Endothelial cell of umbilical vein (primary cell): ENCODE data around the gene DGKB. TPM values are rescaled to one million over a fixed set of nuclear protein-coding genes. Genes with fewer than 3 reads are reported as not detected.

Experiments used
- BruUV-seq: library from RNA; stranded (reverse); fragments of 400-500 nt; replicated peaks from 2 replicates; lab custom pipeline; 2021; lab: Mats Ljungman, UMichigan
- CTCF ChIA-PET: fragments of 300-600, 350-600 bp; sonication (Branson Sonifier 250); formaldehyde crosslinking; loops from one replicate; lab custom pipeline; 2021; ENCODE audit warnings: antibody characterized with exemption, inconsistent platforms; lab: Charles Lee
- POLR2A ChIA-PET: fragments of 300-600, 350-600 bp; sonication (Branson Sonifier 250); formaldehyde crosslinking; loops from one replicate; lab custom pipeline; 2021; ENCODE audit warnings: antibody characterized with exemption, inconsistent platforms; lab: Charles Lee
- DNase-seq: peaks from one replicate; pipeline ENCODE4 v3.0.0-alpha.2; 2011; ENCODE audit warnings: low read depth, low spot score
- FAIRE-seq: peaks from 2 replicates; lab custom pipeline; 2011; peaks lifted over from hg19 to GRCh38; lab: Jason Lieb, UNC
- H2AFZ ChIP-seq: 2 replicates; pipeline ENCODE4 v1.6.0; 2012; ENCODE audit warnings: low read depth, low read length, control low read depth, inconsistent platforms
- H3K27ac ChIP-seq: 2 replicates; pipeline ENCODE4 v1.5.1; 2011; ENCODE audit warnings: low read depth, mild to moderate bottlenecking, control low read depth, low read length, moderate library complexity; ENCODE audit not compliant: insufficient read depth
- H3K27me3 ChIP-seq, 2 experiments: 2 replicates each; pipeline versions ENCODE4 v1.6.0 to v1.6.1; 2011; ENCODE audit warnings: low read length in 2 of 2, mixed read lengths in 1 of 2; ENCODE audit not compliant: control insufficient read depth in 2 of 2, insufficient read depth in 2 of 2
- H3K36me3 ChIP-seq, 2 experiments: 2 replicates in 1 of 2; 3 replicates in 1 of 2; pipeline ENCODE4 v1.5.1; 2011; ENCODE audit warnings: low read length in 2 of 2, mild to moderate bottlenecking in 1 of 2, moderate library complexity in 1 of 2; ENCODE audit not compliant: control insufficient read depth in 2 of 2, insufficient read depth in 2 of 2; ENCODE audit errors: extremely low read depth in 1 of 2
- H3K4me1 ChIP-seq: 3 replicates; pipeline ENCODE4 v1.5.1; 2011; ENCODE audit warnings: mild to moderate bottlenecking, low read length; ENCODE audit not compliant: control insufficient read depth, insufficient read depth; ENCODE audit errors: extremely low read depth
- H3K4me2 ChIP-seq: 2 replicates; pipeline ENCODE4 v1.6.1; 2011; ENCODE audit warnings: low read length, control low read depth, mixed read lengths; ENCODE audit not compliant: insufficient read depth
- H3K4me3 ChIP-seq, 3 experiments: fragments of 200-600 bp in 1 of 3; sonication (generic), shearing (Covaris generic) in 1 of 3; replicated peaks in 1 of 3; 2 replicates each; pipeline ENCODE4 v1.5.1; 2011 to 2016; ENCODE audit warnings: control low read depth in 3 of 3, low read length in 3 of 3, mild to moderate bottlenecking in 2 of 3, inconsistent platforms in 1 of 3, low read depth in 1 of 3, moderate library complexity in 1 of 3; ENCODE audit not compliant: insufficient read depth in 1 of 3
- H3K79me2 ChIP-seq: 2 replicates; pipeline ENCODE4 v1.6.0; 2012; ENCODE audit warnings: low read length, inconsistent platforms; ENCODE audit not compliant: control insufficient read depth, insufficient read depth
- H3K9ac ChIP-seq: replicated peaks from 2 replicates; pipeline ENCODE3; 2011; ENCODE audit warnings: low read length, control low read depth; ENCODE audit not compliant: insufficient read depth; ENCODE audit errors: extremely low read depth
- H3K9me1 ChIP-seq: replicated peaks from 3 replicates; pipeline ENCODE4 v1.6.0; 2011; ENCODE audit warnings: mild to moderate bottlenecking, low read length; ENCODE audit not compliant: control insufficient read depth, insufficient read depth; ENCODE audit errors: extremely low read depth
- H3K9me3 ChIP-seq: replicated peaks from 2 replicates; pipeline ENCODE4 v1.5.1; 2012; ENCODE audit warnings: low read length, inconsistent platforms; ENCODE audit not compliant: control insufficient read depth, insufficient read depth
- H4K20me1 ChIP-seq: replicated peaks from 2 replicates; pipeline ENCODE3; 2011; ENCODE audit warnings: mild to moderate bottlenecking, low read length; ENCODE audit not compliant: control insufficient read depth, insufficient read depth; ENCODE audit errors: extremely low read depth
- CTCF ChIP-seq, 2 donors: IDR thresholded peaks; 1 replicate in 1 of 2; 2 replicates in 1 of 2; pipeline ENCODE4 v1.5.1; 2011; ENCODE audit warnings: low read length in 2 of 2, mild to moderate bottlenecking in 2 of 2, moderate library complexity in 2 of 2, control low read depth in 1 of 2, inconsistent platforms in 1 of 2, low read depth in 1 of 2; ENCODE audit not compliant: insufficient read depth in 1 of 2; ENCODE audit errors: extremely low read depth in 1 of 2
- EZH2 ChIP-seq: IDR thresholded peaks from 2 replicates; pipeline ENCODE4 v1.6.1; 2012; ENCODE audit warnings: borderline replicate concordance, low read depth, mild to moderate bottlenecking, moderate library complexity, low read length, inconsistent platforms; ENCODE audit not compliant: severe bottlenecking
- FOS ChIP-seq: IDR thresholded peaks from 2 replicates; pipeline ENCODE4 v1.6.1; 2011; ENCODE audit warnings: mild to moderate bottlenecking, low read length, moderate library complexity, borderline replicate concordance; ENCODE audit not compliant: insufficient read depth
- GATA2 ChIP-seq: IDR thresholded peaks from 2 replicates; pipeline ENCODE4 v1.7.0; 2011; ENCODE audit warnings: low read depth, mild to moderate bottlenecking, moderate library complexity, mixed read lengths, low read length; ENCODE audit not compliant: insufficient read length, insufficient read depth
- JUN ChIP-seq: IDR thresholded peaks from 2 replicates; pipeline ENCODE4 v1.6.1; 2011; ENCODE audit warnings: borderline replicate concordance, low read depth; ENCODE audit not compliant: insufficient read length, insufficient read depth
- MAX ChIP-seq: IDR thresholded peaks from 2 replicates; pipeline ENCODE4 v1.6.1; 2011; ENCODE audit not compliant: insufficient read depth, insufficient read length
- MYC ChIP-seq: IDR thresholded peaks from one replicate; pipeline ENCODE4 v1.6.1; 2011; ENCODE audit warnings: mild to moderate bottlenecking, low read depth, low read length
- POLR2A ChIP-seq: IDR thresholded peaks from 2 replicates; pipeline ENCODE4 v1.6.1; 2012; ENCODE audit warnings: low read depth, mild to moderate bottlenecking, control low read depth, low read length
- POLR2AphosphoS5 ChIP-seq: IDR thresholded peaks from 2 replicates; pipeline ENCODE4 v1.6.1; 2012; ENCODE audit warnings: low read depth, mild to moderate bottlenecking, control low read depth, low read length, moderate library complexity; ENCODE audit not compliant: insufficient read depth
- dilution Hi-C: fragments of 300-500 bp; cut with MboI; formaldehyde crosslinking; loops from one replicate; pipeline ENCODE4 v1.15.0; 2019; ENCODE audit warnings: low sequenced_read_pairs; ENCODE audit not compliant: extremely low pct_ligation_motif_present
- intact Hi-C: fragments of 100-400 bp; cut with micrococcal nuclease; formaldehyde crosslinking; loops from one replicate; pipeline ENCODE4 v1.10.0; 2022
- polyA plus RNA-seq, 4 experiments: library from polyadenylated mRNA; depleted of rRNA in 3 of 4; stranded (reverse) in 3 of 4; unstranded in 1 of 4; fragments of >200 nt; gene quantifications; 2 replicates each; pipeline versions ENCODE4 v1.2.1 to v1.2.3, GENCODE V29; 2011 to 2012; ENCODE audit warnings: missing spikeins in 1 of 4
- total RNA-seq: library from RNA; stranded (reverse); gene quantifications from 2 replicates; pipeline ENCODE4 v1.2.3, GENCODE V29; 2021

The DGKB gene
- total and polyA plus RNA-seq, 2 donors (not counting 3 experiments of a cell fraction or from before 2014, with no cell fraction given): not detected

- TF ChIP-seq MAX: no peak
- no peak for TF ChIP-seq EZH2
- TF ChIP-seq JUN: no peak
- no peak for TF ChIP-seq POLR2A
- TF ChIP-seq CTCF (IDR thresholded peaks at IDR 0.05; ENCODE audit: extremely low read depth in 1 of 2, insufficient read depth in 1 of 2, low read depth in 1 of 2, low read length in 2 of 2): no peak
- no peak for TF ChIP-seq POLR2AphosphoS5
- no peak for TF ChIP-seq GATA2
- TF ChIP-seq MYC: no peak
- no peak for TF ChIP-seq FOS
- Histone ChIP-seq H3K27me3 (no peaks in the 10 kb centered on the region), H3K4me2 (no peak overlapping the region), H3K4me3 (no peak overlapping the region), H3K9me3 (no peaks in the 10 kb centered on the region), H3K27ac (no peak overlapping the region), H3K4me1 (no peaks in the 10 kb centered on the region), H3K9me1 (no peaks in the 10 kb centered on the region), H3K9ac (no peak overlapping the region), H3K79me2 (no peaks in the 10 kb centered on the region), H2AFZ (no peak overlapping the region), H4K20me1 (no peaks in the 10 kb centered on the region), H3K36me3 (no peaks in the 10 kb centered on the region)
- CTCF ChIA-PET: no interaction called here
- dilution Hi-C loops (no loop called here), intact Hi-C loops (no loop called here)
- no TSS peak for BruUV-seq
- DNase-seq (no peak), FAIRE-seq (no peak)
- POLR2A ChIA-PET: no interaction called here
Observed at GRCh38 chr7:14170872-14171271, 731.7 kb downstream of the DGKB start.
